GM19463 (cell line): ENCODE data around the gene AFG3L2.

Experiments used
- ATAC-seq: cut with Tn5 transposase; IDR thresholded peaks from one replicate; pipeline ENCODE4 v1.9.1; 2021; ENCODE audit warnings: mild to moderate bottlenecking, moderate library complexity; ENCODE audit not compliant: unreplicated experiment

The AFG3L2 gene

DNA sequence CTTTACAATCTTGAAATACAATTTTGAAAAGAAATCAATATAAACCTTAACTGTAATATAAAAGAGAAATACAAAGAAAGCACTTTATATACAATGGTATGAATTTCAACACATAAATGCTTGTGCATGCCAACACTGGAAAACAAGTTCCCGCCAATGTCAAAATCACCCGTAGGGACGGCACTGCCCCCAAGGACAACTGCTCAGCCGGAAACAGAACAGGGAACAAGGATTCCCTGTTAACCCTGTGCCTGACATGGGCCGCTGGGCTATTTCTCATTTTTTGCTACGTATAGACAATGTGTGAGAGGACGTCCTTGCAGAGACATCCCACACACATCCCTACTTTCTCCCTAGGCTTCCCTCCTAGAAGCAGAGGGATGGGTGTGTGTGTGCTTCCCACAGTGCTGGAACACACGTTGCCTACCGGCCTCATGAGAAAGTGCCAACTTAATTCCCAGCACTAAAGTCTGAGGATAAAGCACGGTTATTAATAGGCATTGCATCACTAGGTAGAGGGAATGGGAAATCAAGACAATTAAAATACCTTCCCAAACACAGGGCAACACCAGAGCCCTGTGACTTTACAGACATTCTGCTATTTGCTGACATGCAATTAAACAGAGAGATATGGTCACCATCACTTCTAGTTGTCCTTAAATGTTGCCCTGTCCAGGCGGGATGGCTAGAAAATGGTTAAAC lies 14.4 kb downstream of the AFG3L2 start:
- no peak for ATAC-seq

DNA sequence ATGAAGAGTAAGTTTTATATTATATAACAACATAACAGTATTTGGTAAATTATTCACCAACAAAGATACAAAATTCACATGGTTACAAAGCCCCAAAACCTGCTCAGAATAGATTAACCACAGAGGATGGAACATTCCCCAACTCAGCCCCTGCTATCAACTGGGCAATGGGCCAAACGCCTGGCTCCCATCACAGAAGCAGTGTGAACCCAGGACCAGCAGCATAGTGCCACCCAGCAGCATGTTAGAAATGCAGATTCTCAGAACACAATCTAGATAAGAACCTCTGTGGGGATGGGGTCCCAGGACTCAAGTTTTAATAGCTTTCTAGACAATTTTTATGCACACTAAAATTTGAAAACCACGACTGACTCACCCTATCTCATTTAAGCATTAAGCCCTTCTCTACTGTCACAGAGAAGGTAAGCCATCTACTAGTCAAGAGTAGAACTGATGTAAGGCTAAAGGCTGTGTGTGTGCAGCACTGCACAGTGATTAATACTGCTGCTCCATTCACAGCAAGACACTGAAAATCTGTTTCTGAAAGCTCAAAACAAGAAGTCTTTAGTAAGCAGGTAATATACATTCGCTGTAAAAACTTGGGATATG lies 15.2 kb downstream of the AFG3L2 start:
- no peak for ATAC-seq

- no peak for ATAC-seq
These were observed 17.5 kb downstream of the AFG3L2 start for GRCh38 chr18:12359515-12359927.

DNA sequence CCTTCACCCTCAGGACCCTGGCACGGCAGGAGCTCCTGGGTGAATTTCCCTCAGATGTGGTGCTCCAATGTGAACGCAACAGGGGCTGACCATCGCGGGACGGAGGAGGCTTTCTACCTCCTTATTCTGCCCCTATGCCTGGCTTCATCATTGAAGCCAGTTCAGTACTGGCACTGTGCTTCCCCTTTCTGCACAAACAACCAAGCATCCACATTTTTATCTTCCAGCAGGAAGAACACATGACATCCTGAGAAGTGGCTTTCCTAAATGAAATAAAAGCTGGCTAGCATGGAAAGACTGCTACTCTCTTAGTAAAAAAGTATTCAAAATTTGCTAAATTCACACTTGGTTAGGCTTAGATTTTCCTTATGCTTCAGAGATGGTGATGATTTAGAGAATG lies 24.8 kb downstream of the AFG3L2 start:
- no peak for ATAC-seq

DNA sequence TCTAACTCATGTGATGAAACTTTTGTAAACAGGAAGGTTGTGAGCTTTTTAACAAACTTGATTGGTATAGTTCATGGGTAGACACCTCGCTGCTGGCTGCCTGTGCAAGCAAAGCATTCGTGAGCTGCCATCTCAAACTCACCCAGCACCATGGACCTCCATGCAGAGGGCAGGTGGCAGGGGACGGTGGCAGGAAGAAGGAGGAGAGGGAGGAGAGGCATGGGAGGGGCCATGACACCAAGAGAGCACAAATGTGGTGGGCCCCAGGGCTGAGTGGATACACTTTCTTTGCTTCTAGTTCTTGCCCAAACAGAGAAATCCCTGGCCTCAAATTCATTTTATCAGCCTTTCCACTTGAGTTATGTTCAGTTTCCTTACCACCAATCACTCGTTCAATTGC lies 29.1 kb downstream of the AFG3L2 start:
- ATAC-seq, result no peak

- ATAC-seq, result no peak
These were observed 30.8 kb downstream of the AFG3L2 start for GRCh38 chr18:12346240-12346565.

DNA sequence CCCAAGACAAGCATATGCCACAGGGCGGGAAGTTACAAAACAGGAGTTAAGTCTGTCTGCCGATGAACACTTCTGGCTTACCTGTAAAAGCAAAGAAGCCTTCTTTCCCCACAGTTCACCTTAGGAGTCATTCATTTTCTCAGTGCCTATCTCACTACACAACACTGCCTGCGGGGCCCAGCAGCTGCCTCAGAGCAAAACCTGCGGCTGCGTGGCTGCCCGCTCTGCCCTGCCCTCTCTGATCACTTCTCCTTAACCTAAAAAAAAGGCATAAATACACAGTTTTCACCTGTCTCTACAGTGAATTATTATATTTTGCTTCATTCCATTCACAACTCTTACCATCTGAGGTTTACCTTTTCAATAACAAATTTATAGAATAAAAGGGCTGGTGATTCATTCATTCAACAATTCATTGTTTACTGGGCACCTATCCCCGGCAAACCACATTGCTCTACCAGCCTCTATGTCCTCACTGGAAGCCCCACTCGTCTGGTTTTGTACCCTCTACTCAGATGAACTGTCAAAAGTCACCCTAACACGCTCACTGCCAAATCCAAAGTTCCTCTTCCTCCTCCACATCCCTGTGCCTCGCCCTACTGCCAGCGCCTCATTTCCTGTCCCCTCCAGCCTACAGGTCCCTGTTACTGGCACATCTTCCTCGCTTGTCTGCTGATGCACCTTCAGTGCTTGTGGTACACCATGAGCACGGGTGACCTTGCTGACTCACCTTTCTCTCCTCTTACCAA lies 31.4 kb downstream of the AFG3L2 start:
- no peak for ATAC-seq

- no peak for ATAC-seq
These were observed 34.4 kb downstream of the AFG3L2 start for GRCh38 chr18:12342661-12343060.

DNA sequence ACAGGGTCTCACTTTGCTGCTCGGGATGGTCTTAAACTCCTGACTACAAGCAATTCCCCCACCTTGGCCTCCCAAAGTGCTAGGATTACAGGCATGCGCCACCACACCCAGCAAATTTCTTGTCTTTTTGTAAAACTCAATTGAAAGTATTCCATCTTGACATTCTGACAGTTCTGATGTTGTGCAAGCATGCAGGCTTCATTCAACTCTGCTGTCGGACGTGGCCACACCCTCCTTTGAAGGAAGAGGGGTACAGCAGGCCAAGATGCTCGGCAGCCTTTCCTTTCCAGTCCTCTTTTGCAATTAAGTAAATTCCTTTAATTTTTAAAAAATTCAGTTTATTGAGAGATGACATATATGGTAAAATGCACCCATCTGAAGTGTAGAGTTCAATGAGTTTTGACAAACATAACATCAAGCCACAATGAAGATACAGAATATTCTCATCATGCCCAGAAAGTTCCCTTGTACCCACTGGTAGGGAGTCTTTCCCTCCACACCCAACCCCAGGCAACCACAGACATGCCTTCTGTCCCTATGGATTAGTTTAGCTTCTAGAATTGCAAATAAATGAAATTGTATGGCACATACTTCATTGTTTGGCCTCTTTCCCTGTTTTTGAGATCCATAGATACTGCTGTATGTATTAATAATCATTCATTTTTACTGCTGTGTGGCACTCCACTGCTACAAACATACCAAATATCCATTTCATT lies 35.9 kb downstream of the AFG3L2 start:
- no peak for ATAC-seq

- no peak for ATAC-seq
These were observed 38.6 kb downstream of the AFG3L2 start for GRCh38 chr18:12338382-12338781.

- no peak for ATAC-seq
These were observed 40.1 kb downstream of the AFG3L2 start for GRCh38 chr18:12336887-12337286.

GRCh38 chr18:12336171-12336613 lies 40.8 kb downstream of the AFG3L2 start:
- ATAC-seq, result no peak

DNA sequence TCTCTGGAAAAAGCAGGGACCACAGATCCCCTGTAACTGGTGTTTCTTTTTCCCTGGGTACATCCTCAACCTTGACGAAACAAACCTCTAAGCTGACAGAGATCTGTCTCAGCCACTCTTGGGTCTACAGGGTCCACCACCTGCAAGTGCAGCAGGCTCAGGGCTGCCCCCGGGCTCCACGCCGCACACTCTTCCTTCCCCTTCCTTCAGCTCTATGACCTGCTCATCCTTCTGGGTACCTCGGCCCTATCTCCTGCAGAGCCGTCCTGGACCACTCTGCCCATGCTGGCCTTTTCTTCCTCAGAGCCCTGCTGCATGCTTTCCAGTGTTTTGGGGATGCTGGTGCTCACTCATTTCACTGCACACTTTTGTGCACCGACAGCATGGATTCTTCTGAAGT lies 41.5 kb downstream of the AFG3L2 start:
- ATAC-seq, result no peak

DNA sequence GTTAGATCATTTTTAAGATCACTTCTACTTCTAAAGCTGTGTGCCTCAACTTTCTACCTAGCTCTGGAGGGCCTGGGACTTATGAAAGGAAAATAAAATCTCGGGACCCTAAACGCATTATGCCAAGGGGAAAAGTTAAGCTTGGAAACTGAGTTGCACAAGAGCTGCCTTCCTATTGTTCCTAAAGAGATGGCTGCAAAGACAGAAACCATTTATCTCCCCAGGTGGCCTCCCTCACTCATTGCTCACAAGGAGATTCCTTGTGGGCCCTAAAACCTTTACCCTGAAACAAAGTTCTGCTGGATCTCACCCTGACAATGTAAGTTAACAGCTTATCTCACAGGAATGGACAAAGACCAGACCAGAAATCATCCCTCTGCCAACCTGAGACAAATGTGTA lies 42.2 kb downstream of the AFG3L2 start:
- ATAC-seq, result no peak

GRCh38 chr18:12334366-12334808 lies 42.6 kb downstream of the AFG3L2 start:
- ATAC-seq, result no peak

GRCh38 chr18:12333506-12334290 lies 43.3 kb downstream of the AFG3L2 start:
- ATAC-seq, result no peak

GRCh38 chr18:12330766-12331165 lies 46.3 kb downstream of the AFG3L2 start:
- no peak for ATAC-seq

DNA sequence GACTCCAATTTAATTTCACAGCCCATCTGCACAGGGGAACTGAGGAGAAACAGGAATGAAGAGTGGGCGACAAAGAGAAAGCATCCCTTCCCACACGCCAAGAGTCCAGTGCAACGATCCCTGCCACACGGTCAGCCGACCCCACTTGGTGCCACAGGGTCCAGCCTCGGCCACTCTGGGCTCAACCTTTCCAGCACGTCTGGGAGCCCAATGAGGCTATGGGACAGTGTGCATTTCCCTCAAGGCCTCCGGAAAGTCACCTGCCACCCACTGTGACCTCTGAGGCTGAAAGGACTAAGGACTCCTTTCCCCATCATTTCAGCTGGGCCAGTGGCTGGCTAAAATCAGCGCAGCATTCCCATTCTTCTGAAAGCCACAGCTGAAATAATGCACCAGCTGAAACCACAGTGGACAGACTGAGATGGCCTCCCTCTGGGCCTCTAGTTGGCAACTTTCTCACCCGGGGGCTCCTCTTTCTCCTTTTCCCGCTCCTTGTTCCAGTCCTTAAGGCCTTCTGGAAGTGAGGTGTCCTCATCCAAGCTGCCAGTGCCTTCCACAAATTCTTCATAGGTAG lies 47.8 kb downstream of the AFG3L2 start:
- no peak for ATAC-seq

GRCh38 chr18:12328179-12328823 lies 48.7 kb downstream of the AFG3L2 start:
- no peak for ATAC-seq
